GM12801 (cell line): Measurements from ENCODE around the gene UNC13D.

Experiments used
- TF ChIP-seq, protein P1 (sequence below): IDR thresholded peaks from one replicate; pipeline ENCODE4 v1.5.1; 2011; ENCODE audit warnings: control low read depth; ENCODE audit not compliant: insufficient read length; ENCODE audit errors: extremely low read depth

UNC13D gene

DNA sequence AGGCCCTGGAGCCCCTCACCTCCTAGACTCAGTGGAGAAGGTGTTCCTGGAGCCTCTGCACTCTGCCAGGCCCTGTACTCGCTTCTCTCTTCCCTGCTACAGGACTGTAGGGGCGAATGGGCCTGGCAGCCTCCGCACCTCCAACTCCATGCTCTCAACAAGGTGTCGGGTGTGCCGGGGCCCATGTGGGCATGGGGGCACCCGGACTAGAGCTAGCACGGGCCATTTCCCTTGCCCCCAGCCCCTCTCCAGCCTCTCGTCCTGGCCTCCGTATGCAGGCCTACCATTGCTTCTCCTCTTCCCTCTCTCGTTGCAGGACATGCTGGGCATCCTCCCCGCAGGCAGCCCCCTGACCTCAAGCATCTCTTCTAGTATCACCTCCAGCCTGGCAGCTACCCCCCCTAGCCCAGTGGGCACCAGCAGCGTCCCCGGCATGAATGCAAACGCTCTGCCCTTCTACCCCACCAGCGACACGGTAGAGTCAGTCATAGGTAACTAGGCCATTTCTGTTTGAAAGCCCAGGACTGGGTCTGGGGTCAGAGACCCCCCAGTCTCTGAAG lies 25.8 kb downstream of the UNC13D start:
- TF ChIP-seq, protein P1, sequence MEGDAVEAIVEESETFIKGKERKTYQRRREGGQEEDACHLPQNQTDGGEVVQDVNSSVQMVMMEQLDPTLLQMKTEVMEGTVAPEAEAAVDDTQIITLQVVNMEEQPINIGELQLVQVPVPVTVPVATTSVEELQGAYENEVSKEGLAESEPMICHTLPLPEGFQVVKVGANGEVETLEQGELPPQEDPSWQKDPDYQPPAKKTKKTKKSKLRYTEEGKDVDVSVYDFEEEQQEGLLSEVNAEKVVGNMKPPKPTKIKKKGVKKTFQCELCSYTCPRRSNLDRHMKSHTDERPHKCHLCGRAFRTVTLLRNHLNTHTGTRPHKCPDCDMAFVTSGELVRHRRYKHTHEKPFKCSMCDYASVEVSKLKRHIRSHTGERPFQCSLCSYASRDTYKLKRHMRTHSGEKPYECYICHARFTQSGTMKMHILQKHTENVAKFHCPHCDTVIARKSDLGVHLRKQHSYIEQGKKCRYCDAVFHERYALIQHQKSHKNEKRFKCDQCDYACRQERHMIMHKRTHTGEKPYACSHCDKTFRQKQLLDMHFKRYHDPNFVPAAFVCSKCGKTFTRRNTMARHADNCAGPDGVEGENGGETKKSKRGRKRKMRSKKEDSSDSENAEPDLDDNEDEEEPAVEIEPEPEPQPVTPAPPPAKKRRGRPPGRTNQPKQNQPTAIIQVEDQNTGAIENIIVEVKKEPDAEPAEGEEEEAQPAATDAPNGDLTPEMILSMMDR: no peak

DNA sequence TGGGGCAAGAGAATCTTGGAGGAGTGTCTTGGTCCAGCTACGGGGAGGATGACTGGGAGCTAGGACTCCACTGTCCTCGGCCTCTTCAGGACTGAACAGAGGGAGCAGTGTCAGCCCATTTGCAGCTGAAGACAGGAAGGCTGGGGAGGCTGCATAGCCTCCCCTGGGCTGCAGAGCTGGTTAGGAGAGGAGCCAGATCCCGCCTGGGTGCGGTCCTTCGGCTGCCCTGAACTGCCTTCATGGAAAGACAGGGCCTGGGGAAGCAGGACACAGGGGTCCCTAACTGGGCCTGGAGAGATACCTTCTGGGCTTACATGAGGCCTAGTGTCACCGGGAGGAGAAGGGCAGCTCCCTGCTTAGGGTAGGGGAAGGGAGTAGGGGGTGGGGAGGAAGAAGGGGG lies 26.6 kb downstream of the UNC13D start:
- TF ChIP-seq, protein P1: no peak

DNA sequence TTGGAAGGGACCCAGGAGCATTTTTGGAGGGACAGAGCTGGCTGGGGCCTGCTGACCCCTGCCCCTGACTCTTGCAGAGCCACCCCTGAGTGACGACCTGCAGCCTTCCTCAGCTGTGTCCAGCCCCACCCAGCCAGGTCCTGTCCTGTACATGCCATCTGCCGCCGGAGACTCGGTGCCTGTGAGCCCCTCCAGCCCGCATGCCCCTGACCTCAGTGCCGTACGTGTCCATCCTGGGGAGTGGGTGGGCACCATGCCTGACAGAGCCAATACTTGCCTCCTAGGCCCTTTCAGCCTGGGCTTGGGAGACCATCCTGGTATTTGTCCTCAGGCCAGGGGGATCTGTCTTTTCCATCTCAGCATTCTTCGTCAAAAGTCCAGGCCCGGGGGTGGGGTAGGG lies 27.5 kb downstream of the UNC13D start:
- TF ChIP-seq, protein P1: no peak

DNA sequence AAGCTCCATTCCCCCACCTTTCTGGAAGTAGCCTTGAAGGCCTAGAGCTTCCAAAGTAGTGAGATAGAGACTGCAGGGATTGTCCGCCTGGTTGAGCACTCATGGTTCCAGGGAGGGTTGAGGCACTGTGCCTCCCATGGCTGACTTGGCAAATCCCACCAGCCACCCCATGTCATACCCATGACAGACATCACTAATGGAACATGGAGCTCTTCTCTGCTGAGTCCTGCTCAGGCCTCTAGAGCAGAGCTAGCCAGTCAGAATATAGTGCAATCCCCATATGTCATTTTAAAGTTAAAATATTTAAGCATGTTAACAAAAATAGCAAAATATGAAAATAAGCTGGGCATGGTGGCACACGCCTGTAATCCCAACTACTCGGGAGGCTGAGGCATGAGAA lies 28.8 kb downstream of the UNC13D start:
- TF ChIP-seq, protein P1: no peak

DNA sequence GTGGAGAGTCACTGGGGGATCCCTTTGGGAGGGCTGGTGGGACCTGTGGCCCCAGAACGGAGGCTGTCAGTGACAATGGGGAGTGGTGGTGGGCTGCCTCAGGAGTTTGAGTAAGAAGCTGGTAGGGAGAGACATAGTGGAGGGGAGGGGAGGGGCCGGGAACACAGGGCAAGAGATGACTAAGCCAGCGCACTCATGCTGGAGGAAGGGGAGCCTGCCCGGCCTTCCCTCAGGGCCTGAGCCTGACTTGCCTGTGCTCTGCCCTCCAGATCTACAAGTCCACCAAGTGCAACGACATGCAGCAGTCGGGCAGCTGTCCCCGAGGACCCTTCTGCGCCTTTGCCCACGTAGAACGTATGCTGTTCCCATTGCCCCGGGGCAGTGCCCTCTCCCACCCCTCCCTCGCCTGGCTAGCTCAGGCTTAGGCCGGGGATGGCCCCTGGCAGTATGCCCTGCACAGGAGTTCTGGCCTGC lies 29.3 kb downstream of the UNC13D start:
- TF ChIP-seq, protein P1: no peak

DNA sequence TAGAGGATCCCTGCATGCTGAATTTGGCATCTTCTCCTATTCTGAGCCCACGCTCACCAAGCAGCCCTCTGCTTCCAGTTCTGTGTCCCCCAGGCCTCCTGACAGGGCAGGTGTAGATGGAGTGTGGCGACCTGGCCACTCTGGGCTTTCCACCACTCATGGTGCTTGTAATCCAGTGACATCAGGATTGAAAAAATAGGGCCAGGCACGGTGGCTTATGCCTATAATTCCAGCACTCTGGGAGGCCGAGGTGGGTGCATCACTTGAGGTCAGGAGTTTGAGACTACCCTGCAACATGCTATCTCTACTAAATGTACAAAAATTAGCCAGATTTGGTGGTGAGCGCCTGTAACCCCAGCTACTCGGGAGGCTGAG lies 30.2 kb downstream of the UNC13D start:
- TF ChIP-seq, protein P1: no peak

DNA sequence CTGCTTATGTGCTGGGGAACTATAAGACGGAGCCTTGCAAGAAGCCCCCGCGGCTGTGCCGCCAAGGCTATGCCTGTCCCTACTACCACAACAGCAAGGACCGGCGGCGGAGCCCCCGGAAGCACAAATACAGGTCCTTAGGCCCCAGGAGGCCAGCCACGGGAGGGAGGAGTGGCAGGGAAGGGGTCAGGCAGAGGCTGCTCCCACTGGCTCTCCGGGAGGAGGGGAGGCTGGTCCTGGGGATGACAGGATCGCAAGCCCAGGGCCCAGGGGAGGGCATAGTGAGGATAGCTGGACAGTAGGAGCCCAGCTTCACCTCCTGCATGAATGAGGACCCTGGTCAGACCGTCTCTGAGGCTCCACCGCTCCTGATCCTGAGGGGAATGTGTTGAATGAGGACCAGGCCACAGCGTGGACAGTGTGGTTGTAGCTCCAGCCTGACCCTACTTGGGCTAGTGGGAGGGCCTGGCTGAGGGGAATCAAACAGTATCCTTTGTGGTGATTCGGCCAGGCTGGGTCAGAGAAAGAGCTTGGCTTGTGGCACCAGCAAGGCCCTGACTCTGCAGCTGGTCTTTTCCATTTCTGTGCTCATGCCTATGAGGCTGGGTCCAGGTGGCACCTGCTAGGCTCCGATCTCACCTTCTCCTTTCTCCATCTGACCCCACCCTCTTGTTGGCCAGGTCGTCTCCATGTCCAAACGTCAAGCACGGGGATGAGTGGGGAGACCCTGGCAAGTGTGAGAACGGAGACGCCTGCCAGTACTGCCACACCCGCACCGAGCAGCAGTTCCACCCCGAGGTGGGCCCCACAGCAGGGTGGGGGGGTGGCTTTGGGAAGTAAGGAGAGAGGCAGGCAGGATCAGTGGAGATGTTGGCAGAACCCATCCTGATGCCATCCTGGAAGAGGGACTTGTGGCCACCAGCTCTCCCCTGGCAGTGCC lies 30.9 kb downstream of the UNC13D start:
- TF ChIP-seq, protein P1: no peak
